IMR-90 (cell line): Measurements from ENCODE around the gene R3HDM4. TPM values are rescaled to one million over a fixed set of nuclear protein-coding genes. Genes with fewer than 3 reads are reported as not detected.
"Not testable (repeated sequence)": the region's sequence is repeated elsewhere in the genome, so short reads cannot be mapped to it uniquely, and the experiment has no call there.

Experiments
- ATAC-seq: fragments of 200-7000 bp; cut with Tn5 transposase; 2 replicates; pipeline ENCODE4 v1.9.1; 2020; ENCODE audit warnings: low read depth, mild to moderate bottlenecking, moderate library complexity
- BruUV-seq: library from RNA; stranded (reverse); fragments of 400-500 nt; replicated peaks from 2 replicates; lab custom pipeline; 2021; lab: Mats Ljungman, UMichigan
- CTCF ChIA-PET: fragments of 300-600 bp; formaldehyde crosslinking; extraction: SDS; loops from one replicate; lab custom pipeline; 2021; ENCODE audit warnings: antibody characterized with exemption; lab: Yijun Ruan, JAX
- POLR2A ChIA-PET: fragments of 300-600 bp; sonication (Branson Sonifier 250); formaldehyde crosslinking; loops from one replicate; lab custom pipeline; 2022; ENCODE audit warnings: antibody characterized with exemption; ENCODE audit not compliant: unreplicated experiment; lab: Charles Lee
- DNase-seq: peaks from one replicate; pipeline ENCODE4 v3.0.0; 2013
- H2AFZ ChIP-seq: replicated peaks from 2 replicates; pipeline ENCODE3; 2013; ENCODE audit warnings: low read length, mild to moderate bottlenecking; ENCODE audit not compliant: poor library complexity
- H2AK5ac ChIP-seq: 2 replicates; pipeline ENCODE4 v1.6.1; 2013; ENCODE audit warnings: low read depth, low read length, inconsistent platforms
- H2AK9ac ChIP-seq: replicated peaks from 2 replicates; pipeline ENCODE3; 2013; ENCODE audit warnings: mild to moderate bottlenecking, low read depth, low read length, moderate library complexity; ENCODE audit not compliant: poor library complexity
- H2BK120ac ChIP-seq: 2 replicates; pipeline ENCODE4 v1.6.1; 2013; ENCODE audit warnings: low read depth, low read length, inconsistent platforms
- H2BK15ac ChIP-seq: 3 replicates; pipeline ENCODE4 v1.6.1; 2013; ENCODE audit warnings: low read depth, low read length, inconsistent platforms
- H2BK20ac ChIP-seq: 2 replicates; pipeline ENCODE4 v1.6.1; 2013; ENCODE audit warnings: low read depth, mild to moderate bottlenecking, inconsistent platforms, low read length, moderate library complexity
- H2BK5ac ChIP-seq: 2 replicates; pipeline ENCODE4 v1.6.1; 2013; ENCODE audit warnings: mild to moderate bottlenecking, low read depth, low read length, inconsistent platforms; ENCODE audit not compliant: poor library complexity, severe bottlenecking
- H3K14ac ChIP-seq: replicated peaks from 2 replicates; pipeline ENCODE4 v1.6.1; 2013; ENCODE audit warnings: low read depth, low read length, inconsistent platforms
- H3K18ac ChIP-seq: 2 replicates; pipeline ENCODE4 v1.6.1; 2013; ENCODE audit warnings: low read depth, low read length, control low read depth
- H3K23ac ChIP-seq: 2 replicates; pipeline ENCODE4 v1.6.1; 2013; ENCODE audit warnings: low read depth, low read length, inconsistent platforms
- H3K27ac ChIP-seq: 2 replicates; pipeline ENCODE4 v1.5.1; 2013; ENCODE audit warnings: mild to moderate bottlenecking, control low read depth, low read length; ENCODE audit not compliant: insufficient read depth
- H3K27me3 ChIP-seq: 2 replicates; pipeline ENCODE4 v1.6.1; 2013; ENCODE audit warnings: low read length; ENCODE audit not compliant: control insufficient read depth, insufficient read depth
- H3K36me3 ChIP-seq: 2 replicates; pipeline ENCODE4 v1.6.1; 2013; ENCODE audit warnings: low read length, mixed read lengths; ENCODE audit not compliant: control insufficient read depth, insufficient read depth
- H3K4ac ChIP-seq: 2 replicates; pipeline ENCODE4 v1.6.1; 2013; ENCODE audit warnings: low read depth, low read length, inconsistent platforms
- H3K4me1 ChIP-seq: 2 replicates; pipeline ENCODE4 v1.6.1; 2013; ENCODE audit warnings: low read length, mixed read lengths; ENCODE audit not compliant: control insufficient read depth, insufficient read depth
- H3K4me2 ChIP-seq: 2 replicates; pipeline ENCODE4 v1.6.1; 2013; ENCODE audit warnings: low read depth, mild to moderate bottlenecking, control low read depth, low read length, moderate library complexity
- H3K4me3 ChIP-seq: 2 replicates; pipeline ENCODE4 v1.5.1; 2013; ENCODE audit warnings: low read depth, mild to moderate bottlenecking, control low read depth, low read length, moderate library complexity; ENCODE audit not compliant: insufficient read depth
- H3K56ac ChIP-seq: 2 replicates; pipeline ENCODE4 v1.6.1; 2013; ENCODE audit warnings: low read length, inconsistent platforms; ENCODE audit not compliant: insufficient read depth; ENCODE audit errors: extremely low read depth
- H3K79me1 ChIP-seq, 2 experiments: 2 replicates each; pipeline ENCODE4 v1.6.1; 2013; ENCODE audit warnings: low read length in 2 of 2, inconsistent platforms in 1 of 2, low read depth in 1 of 2
- H3K9ac ChIP-seq: 2 replicates; pipeline ENCODE4 v1.6.1; 2013; ENCODE audit warnings: low read depth, low read length, control low read depth
- H3K9me1 ChIP-seq: 2 replicates; pipeline ENCODE4 v1.6.1; 2013; ENCODE audit warnings: low read length, inconsistent platforms; ENCODE audit not compliant: insufficient read depth
- H3K9me3 ChIP-seq: 2 replicates; pipeline ENCODE4 v1.6.1; 2013; ENCODE audit warnings: low read length; ENCODE audit not compliant: control insufficient read depth, insufficient read depth
- H4K20me1 ChIP-seq: 2 replicates; pipeline ENCODE4 v1.6.1; 2013; ENCODE audit warnings: low read length, inconsistent platforms; ENCODE audit not compliant: insufficient read depth
- H4K5ac ChIP-seq: 2 replicates; pipeline ENCODE4 v1.6.1; 2013; ENCODE audit warnings: mild to moderate bottlenecking, low read depth, low read length, control low read depth
- H4K8ac ChIP-seq, 2 experiments: 2 replicates each; pipeline ENCODE4 v1.6.1; 2013; ENCODE audit warnings: low read depth in 2 of 2, low read length in 2 of 2, control low read depth in 1 of 2, inconsistent platforms in 1 of 2
- H4K91ac ChIP-seq: 2 replicates; pipeline ENCODE4 v1.6.1; 2013; ENCODE audit warnings: low read depth, low read length, inconsistent platforms; ENCODE audit not compliant: insufficient read depth
- WGBS, 2 experiments: methylation state at CpG; one replicate each; pipeline versions ENCODE4 v1.1.5 to v1.1.7; 2013; ENCODE audit warnings: missing lambda C conversion rate in 2 of 2; ENCODE audit not compliant: insufficient read length in 1 of 2; ENCODE audit errors: extremely low coverage in 2 of 2; 5-methylcytosine and 5-hydroxymethylcytosine counted together
- dilution Hi-C: fragments of 300-500 bp; cut with HindIII; formaldehyde crosslinking; loops from one replicate; pipeline ENCODE4 v1.14.3; 2018; ENCODE audit warnings: low sequenced_read_pairs; ENCODE audit not compliant: unreplicated experiment
- in situ Hi-C: fragments of 300-500 bp; cut with MboI; formaldehyde crosslinking; loops from 3 replicates; pipeline ENCODE4 v1.14.3; 2019; ENCODE audit warnings: low sequenced_read_pairs, inconsistent platforms, mixed read lengths
- intact Hi-C: fragments of 100-400 bp; cut with micrococcal nuclease; formaldehyde crosslinking; loops from 2 replicates; pipeline ENCODE4 v1.10.0; 2022
- polyA plus RNA-seq, 3 experiments: library from polyadenylated mRNA; depleted of rRNA; stranded (reverse); fragments of >200 nt; gene quantifications; 2 replicates each; pipeline ENCODE4 v1.2.3, GENCODE V29; 2012; ENCODE audit warnings: low replicate concordance in 1 of 3
- total RNA-seq: library from RNA; depleted of rRNA; stranded (reverse); fragments of >200 nt; gene quantifications from 2 replicates; pipeline ENCODE4 v1.2.3, GENCODE V29; 2012

The R3HDM4 gene
- total and polyA plus RNA-seq, 2 of the 4 experiments (the other 2 are of a cell fraction) = 9.0 to 51.5 TPM

DNA sequence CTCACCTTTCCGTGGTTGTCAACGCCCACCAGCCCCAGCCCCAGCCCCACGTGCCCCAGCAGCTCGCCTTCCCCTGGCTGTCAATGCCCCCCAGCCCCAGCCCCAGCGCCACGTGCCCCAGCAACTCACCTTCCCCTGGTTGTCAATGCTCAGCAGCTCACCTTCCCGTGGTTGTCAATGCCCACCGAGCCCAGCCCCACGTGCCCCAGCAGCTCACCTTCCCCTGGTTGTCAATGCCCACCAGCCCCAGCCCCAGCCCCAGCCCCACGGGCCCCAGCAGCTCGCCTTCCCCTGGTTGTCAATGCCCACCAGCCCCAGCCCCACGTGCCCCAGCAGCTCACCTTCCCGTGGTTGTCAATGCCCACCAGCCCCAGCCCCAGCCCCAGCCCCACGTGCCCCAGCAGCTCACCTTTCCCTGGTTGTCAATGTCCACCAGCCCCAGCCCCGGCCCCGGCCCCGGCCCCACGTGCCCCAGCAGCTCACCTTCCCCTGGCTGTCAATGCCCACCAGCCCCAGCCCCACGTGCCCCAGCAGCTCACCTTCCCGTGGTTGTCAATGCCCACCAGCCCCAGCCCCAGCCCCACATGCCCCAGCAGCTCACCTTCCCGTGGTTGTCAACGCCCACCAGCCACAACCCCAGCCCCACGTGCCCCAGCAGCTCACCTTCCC, 34.9 kb downstream of the R3HDM4 start:
- CTCF ChIA-PET, H4K91ac ChIP-seq, H3K4me2 ChIP-seq, H3K4me3 ChIP-seq, intact Hi-C loops, H3K4ac ChIP-seq, H3K9me1 ChIP-seq, POLR2A ChIA-PET, H2BK20ac ChIP-seq, H2BK15ac ChIP-seq, H2BK120ac ChIP-seq, H2BK5ac ChIP-seq, H3K18ac ChIP-seq, H4K8ac ChIP-seq, H3K79me1 ChIP-seq, DNase-seq, H3K27me3 ChIP-seq, H3K14ac ChIP-seq, BruUV-seq, H2AK5ac ChIP-seq, H2AK9ac ChIP-seq, dilution Hi-C loops, H3K27ac ChIP-seq, H3K56ac ChIP-seq, H3K23ac ChIP-seq, H4K5ac ChIP-seq, H3K9ac ChIP-seq, in situ Hi-C loops, ATAC-seq, H2AFZ ChIP-seq, H3K4me1 ChIP-seq, H3K9me3 ChIP-seq: not testable (repeated sequence)
- WGBS, 2 experiments = 92% methylated on average over 2 of the region's 23 CpGs; no CpG with 5 or more reads in 1 of the 2 experiments
- Histone ChIP-seq H4K20me1 (peaks cover 10% of the 10 kb centered on the region), H3K36me3 (peaks cover 63% of the 10 kb centered on the region)
